H7 (cell line): ENCODE data around the gene ATRN. TPM values are rescaled to one million over a fixed set of nuclear protein-coding genes. Genes with fewer than 3 reads are reported as not detected.

Source experiments
- DNase-seq: peaks from one replicate; pipeline ENCODE4 v3.0.0; 2012
- H3K27me3 ChIP-seq: 2 replicates; pipeline ENCODE4 v1.6.0; 2011; ENCODE audit warnings: mild to moderate bottlenecking, low read length; ENCODE audit not compliant: control insufficient read depth, insufficient read depth
- H3K36me3 ChIP-seq: replicated peaks from 2 replicates; pipeline ENCODE4 v1.5.1; 2011; ENCODE audit warnings: low read length; ENCODE audit not compliant: control insufficient read depth, insufficient read depth
- H3K4me3 ChIP-seq: 2 replicates; pipeline ENCODE4 v1.5.1; 2011; ENCODE audit warnings: low read depth, mild to moderate bottlenecking, control low read depth, low read length, moderate library complexity; ENCODE audit not compliant: insufficient read depth
- total RNA-seq: library from RNA; depleted of rRNA; stranded (reverse); fragments of >200 nt; shearing (Covaris generic); gene quantifications from 2 replicates; pipeline ENCODE4 v1.2.3, GENCODE V29; 2014

The ATRN gene
- total RNA-seq, 1 experiment from 2014 or later: 11.5 TPM

- Histone ChIP-seq H3K36me3 (no peaks in the 10 kb centered on the region), H3K4me3 (no peak overlapping the region), H3K27me3 (no peaks in the 10 kb centered on the region)
- DNase-seq: no peak
Measured at GRCh38 chr20:3663858-3664257, 193.0 kb downstream of the ATRN start.

DNA sequence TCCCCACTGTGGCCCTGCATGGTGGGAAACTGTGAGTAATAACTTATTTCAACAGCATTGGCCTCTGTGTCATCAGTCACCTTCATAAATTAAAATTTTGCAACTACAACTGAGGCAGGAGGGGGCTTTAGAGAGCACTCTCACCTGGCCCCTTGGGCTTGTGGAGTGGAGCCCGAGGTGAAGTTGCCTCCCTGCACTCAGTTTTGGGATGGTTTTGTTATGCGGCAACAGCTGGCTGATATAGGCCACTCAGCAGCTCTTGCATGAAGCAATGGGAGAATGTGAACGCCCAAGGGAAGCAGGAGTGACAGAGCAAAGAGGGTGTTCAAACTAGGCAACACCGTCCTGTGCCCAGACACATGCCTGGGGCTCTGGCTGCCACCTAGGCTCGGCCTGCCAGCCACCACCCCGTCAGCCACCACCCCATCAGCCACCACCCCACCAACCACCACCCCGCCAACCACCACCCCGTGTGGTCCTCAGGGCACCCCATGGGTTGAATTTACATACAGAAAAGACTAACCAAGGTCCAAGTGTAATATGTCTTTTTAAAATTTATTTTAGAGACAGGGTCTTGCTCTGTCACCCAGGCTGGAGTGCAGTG, 196.7 kb downstream of the ATRN start:
- no peak overlapping the region for H3K4me3 ChIP-seq
- no peak for DNase-seq
- peaks cover 7% of the 10 kb centered on the region; the same call in 1 of the 2 replicates for H3K27me3 ChIP-seq
- H3K36me3 ChIP-seq: no peaks in the 10 kb centered on the region

DNA sequence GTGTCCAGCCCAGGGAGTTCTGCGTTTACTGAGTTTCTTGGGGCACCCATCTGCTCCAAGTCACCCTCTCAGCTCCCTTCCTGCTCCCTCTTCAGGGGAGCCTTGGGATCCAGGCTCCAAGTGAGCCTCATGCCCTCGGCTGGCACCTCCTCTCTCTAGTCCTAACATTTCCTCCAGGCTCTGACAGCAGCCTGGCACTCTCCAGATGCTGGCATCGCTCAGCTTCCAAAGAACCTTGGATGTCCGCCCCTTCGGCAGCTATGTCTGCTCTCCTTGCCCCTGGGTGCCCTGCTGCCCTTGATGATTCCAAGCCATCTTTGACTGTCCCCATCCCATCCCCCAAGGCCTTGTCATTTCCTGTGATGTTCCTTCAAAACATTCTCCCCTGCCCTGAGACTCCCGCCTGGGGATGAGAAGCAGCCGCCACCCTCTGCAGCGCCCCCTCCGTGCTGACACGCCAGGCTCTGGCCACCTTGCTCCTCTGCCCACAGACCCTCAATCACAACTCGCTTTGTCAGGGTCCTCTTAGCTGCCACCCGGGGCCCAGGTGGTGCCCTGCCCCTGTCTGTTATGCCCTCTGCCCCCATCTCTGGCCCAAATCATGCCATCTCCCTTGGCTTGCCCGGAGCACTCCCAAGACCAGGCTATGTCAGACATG, 199.0 kb downstream of the ATRN start:
- no peaks in the 10 kb centered on the region for H3K36me3 ChIP-seq
- peak; percentile 55 for DNase-seq
- H3K27me3 ChIP-seq: peaks cover 12% of the 10 kb centered on the region; the same call in 1 of the 2 replicates
- H3K4me3 ChIP-seq: no peak overlapping the region

GRCh38 chr20:3670511-3670910, 199.7 kb downstream of the ATRN start:
- Histone ChIP-seq H3K4me3 (no peak overlapping the region), H3K36me3 (no peaks in the 10 kb centered on the region), H3K27me3 (peaks cover 12% of the 10 kb centered on the region; the same call in 1 of the 2 replicates)
- peak; percentile 77 for DNase-seq

DNA sequence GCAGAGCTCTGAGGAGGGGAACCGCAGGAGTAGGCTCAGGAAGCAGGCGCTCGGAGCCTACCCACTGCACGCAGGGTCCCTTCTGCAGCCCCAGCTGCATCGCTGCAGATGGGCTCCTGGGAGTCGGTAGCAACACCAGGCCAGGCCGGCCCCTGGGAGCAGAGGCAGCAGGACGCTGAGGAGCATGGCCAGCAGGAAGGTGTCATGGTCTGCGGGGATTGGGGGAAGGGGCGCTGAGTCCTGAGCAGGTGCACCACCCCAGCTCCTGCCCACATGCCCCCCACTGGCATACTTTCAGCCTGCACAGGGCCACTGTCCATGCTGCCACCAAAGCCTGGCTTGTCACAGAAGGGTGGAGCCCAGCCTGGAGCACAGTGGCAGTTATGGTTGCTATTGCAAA, 200.1 kb downstream of the ATRN start:
- no peaks in the 10 kb centered on the region for H3K36me3 ChIP-seq
- H3K4me3 ChIP-seq: no peak overlapping the region
- peaks cover 12% of the 10 kb centered on the region; the same call in 1 of the 2 replicates for H3K27me3 ChIP-seq
- DNase-seq: no peak

GRCh38 chr20:3671986-3672546, 201.2 kb downstream of the ATRN start:
- Histone ChIP-seq H3K36me3 (no peaks in the 10 kb centered on the region), H3K4me3 (peak overlapping the region; percentile 20; the same call in 1 of the 2 replicates), H3K27me3 (peaks cover 12% of the 10 kb centered on the region; the same call in 1 of the 2 replicates)
- no peak for DNase-seq

DNA sequence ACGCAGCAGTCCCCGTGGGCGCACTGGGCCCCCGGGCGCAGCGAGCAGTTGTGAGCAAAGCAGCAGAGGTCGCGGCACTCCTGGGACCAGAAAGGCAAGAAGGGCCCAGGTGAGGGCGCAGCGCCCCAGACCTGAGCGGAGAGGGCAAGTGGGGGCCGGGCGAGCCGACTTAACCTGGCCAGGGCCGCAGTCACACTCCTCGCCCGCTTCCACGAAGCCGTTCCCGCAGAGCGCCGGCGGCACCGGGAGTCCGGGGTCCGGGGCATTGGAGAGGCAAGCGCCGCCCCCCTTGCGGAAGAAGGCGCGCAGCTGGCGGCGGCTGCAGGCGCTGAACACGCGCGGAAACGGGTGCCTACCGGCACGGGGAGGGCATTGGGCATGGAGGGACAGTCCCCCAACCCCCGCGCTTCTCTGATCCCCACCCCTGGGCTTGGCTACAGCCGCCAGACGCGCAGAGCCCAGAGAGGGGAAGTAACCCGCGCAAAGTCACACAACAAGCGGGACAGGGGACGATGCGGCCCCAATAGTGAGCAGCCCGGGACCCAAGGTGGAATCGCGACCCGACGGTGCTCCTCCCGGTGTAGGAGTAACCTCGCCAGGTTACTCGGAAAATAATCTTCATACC, 201.8 kb downstream of the ATRN start:
- Histone ChIP-seq H3K27me3 (peaks cover 12% of the 10 kb centered on the region; the same call in 1 of the 2 replicates), H3K36me3 (no peaks in the 10 kb centered on the region), H3K4me3 (peak overlapping the region; percentile 20; the same call in 1 of the 2 replicates)
- DNase-seq: peak; percentile 69

- Histone ChIP-seq H3K27me3 (peaks cover 12% of the 10 kb centered on the region; the same call in 1 of the 2 replicates), H3K4me3 (no peak overlapping the region)
- DNase-seq: peak; percentile 68
Measured at GRCh38 chr20:3673221-3674070, 202.6 kb downstream of the ATRN start.

GRCh38 chr20:3674447-3674846, 203.6 kb downstream of the ATRN start:
- no peak overlapping the region for H3K4me3 ChIP-seq
- no peak for DNase-seq
- H3K36me3 ChIP-seq: no peaks in the 10 kb centered on the region
- peaks cover 12% of the 10 kb centered on the region; the same call in 1 of the 2 replicates for H3K27me3 ChIP-seq

More at GRCh38 chr20:3673221-3674070, 202.6 kb downstream of the ATRN start:
- no peaks in the 10 kb centered on the region for H3K36me3 ChIP-seq

DNA sequence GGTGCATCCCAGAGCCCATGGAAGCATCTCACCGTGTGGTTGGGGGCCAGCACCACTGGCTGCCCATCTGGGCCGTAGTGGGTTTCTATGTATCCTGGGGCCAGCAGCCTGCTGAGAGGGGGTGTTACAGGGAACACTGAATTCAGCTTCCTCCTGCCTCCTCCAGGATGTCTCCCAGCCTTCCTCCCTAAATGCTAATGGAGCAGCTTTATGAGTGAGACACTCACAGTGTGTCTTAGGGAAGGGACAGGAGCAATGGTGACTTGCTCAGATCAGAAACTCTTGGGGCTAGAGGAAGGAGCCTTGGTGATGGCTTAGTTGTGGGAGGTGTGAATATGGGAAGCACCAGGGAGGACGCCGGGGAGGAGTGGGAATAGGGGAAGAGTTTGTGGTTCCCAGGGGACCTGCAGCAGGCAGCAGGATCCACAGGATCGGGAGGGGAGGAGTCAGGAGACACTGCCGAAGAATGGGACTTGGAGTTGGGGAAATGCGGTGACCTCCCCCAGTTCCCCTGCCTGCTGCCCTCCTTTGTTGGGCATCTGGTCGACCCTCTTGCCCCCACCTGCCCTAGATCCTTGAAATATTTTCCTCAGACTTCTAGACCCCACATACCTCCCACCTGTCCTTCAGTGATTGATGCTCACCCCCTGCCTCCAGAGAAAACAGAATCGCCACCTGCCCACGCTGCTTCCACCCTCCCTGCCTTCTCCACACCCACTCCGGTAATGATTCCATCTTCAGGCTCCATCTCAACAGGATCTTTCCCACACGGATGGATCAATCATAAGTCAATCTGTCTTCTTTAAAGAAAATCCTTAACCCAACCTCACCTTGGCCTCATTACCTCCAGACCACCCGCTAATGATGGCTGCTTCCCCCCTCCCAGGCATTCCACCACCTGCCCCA, 204.4 kb downstream of the ATRN start:
- Histone ChIP-seq H3K27me3 (peaks cover 12% of the 10 kb centered on the region; the same call in 1 of the 2 replicates), H3K36me3 (no peaks in the 10 kb centered on the region), H3K4me3 (no peak overlapping the region)
- DNase-seq: no peak

GRCh38 chr20:3677733-3678132, 206.9 kb downstream of the ATRN start:
- DNase-seq: no peak

DNA sequence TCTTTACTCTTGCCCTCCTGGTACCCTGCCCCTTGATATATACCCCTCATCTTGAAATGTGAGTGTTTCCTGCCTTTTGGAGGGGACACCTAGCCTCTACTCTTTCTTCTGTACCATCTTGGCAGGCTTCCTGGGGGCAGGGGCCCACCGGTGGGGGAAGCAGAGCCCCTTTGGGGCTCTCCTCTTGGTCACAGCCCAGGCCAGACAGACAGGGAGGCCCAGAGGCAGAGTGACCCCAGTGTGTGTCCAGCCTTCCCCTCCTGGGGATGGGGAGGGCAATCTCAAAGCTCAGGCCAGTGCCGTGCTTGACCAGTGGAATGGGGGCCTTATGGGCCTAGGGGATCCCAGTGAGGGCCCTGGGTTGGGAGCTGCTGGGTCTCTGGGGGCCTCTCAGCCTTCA, 207.4 kb downstream of the ATRN start:
- H3K36me3 ChIP-seq: no peaks in the 10 kb centered on the region
- no peak overlapping the region for H3K4me3 ChIP-seq
- no peak for DNase-seq
- H3K27me3 ChIP-seq: peaks cover 11% of the 10 kb centered on the region

More at GRCh38 chr20:3677733-3678132, 206.9 kb downstream of the ATRN start:
- H3K27me3 ChIP-seq: peaks cover 14% of the 10 kb centered on the region
- H3K36me3 ChIP-seq: no peaks in the 10 kb centered on the region
- H3K4me3 ChIP-seq: no peak overlapping the region
